Smooth muscle cell (in vitro differentiated cells): ENCODE data around the gene RPS29. TPM values are rescaled to one million over a fixed set of nuclear protein-coding genes. Genes with fewer than 3 reads are reported as not detected.

ENCODE experiments used
- DNase-seq: peaks from one replicate; lab custom pipeline; 2025; ENCODE audit not compliant: unreplicated experiment; lab: John Stamatoyannopoulos, UW
- H2AFZ ChIP-seq: fragments of 200-600 bp; sonication (generic); 2 replicates; pipeline ENCODE4 v1.6.0; 2016; ENCODE audit warnings: antibody characterized with exemption, low read depth, mild to moderate bottlenecking
- H3F3A ChIP-seq: fragments of 200-600 bp; sonication (generic); 2 replicates; pipeline ENCODE4 v1.6.0; 2017; ENCODE audit warnings: antibody characterized with exemption, low read depth
- H3K27ac ChIP-seq: fragments of 200-600 bp; sonication (generic); 2 replicates; pipeline ENCODE4 v1.5.1; 2016; ENCODE audit warnings: low read depth, mild to moderate bottlenecking
- H3K27me3 ChIP-seq: fragments of 200-600 bp; sonication (generic); 2 replicates; pipeline ENCODE4 v1.6.1; 2016; ENCODE audit warnings: low read depth, mild to moderate bottlenecking
- H3K36me3 ChIP-seq: fragments of 200-600 bp; sonication (generic); 2 replicates; pipeline ENCODE4 v1.5.1; 2016; ENCODE audit warnings: low read depth
- H3K4me1 ChIP-seq: fragments of 200-600 bp; sonication (generic); 2 replicates; pipeline ENCODE4 v1.5.1; 2016; ENCODE audit warnings: low read depth
- H3K4me2 ChIP-seq: fragments of 200-600 bp; sonication (generic); 2 replicates; pipeline ENCODE4 v1.6.0; 2016; ENCODE audit warnings: mild to moderate bottlenecking
- H3K4me3 ChIP-seq: fragments of 200-600 bp; sonication (generic); 2 replicates; pipeline ENCODE4 v1.5.1; 2016; ENCODE audit warnings: mild to moderate bottlenecking
- H3K79me2 ChIP-seq: fragments of 200-600 bp; sonication (generic); 2 replicates; pipeline ENCODE4 v1.6.0; 2016; ENCODE audit warnings: low read depth, mild to moderate bottlenecking
- H3K9ac ChIP-seq: fragments of 200-600 bp; sonication (generic); 2 replicates; pipeline ENCODE4 v1.6.0; 2016; ENCODE audit warnings: low read depth
- H3K9me3 ChIP-seq: fragments of 200-600 bp; sonication (generic); replicated peaks from 2 replicates; pipeline ENCODE4 v1.5.1; 2016; ENCODE audit warnings: low read depth
- H4K20me1 ChIP-seq: fragments of 200-600 bp; sonication (generic); 2 replicates; pipeline ENCODE4 v1.6.0; 2016; ENCODE audit warnings: low read depth
- CTCF ChIP-seq: fragments of 200-600 bp; sonication (generic); IDR thresholded peaks from 2 replicates; pipeline ENCODE4 v1.5.1; 2017; ENCODE audit warnings: borderline replicate concordance, mild to moderate bottlenecking, antibody characterized with exemption; ENCODE audit not compliant: insufficient read depth, poor library complexity, severe bottlenecking
- WGBS: methylation state at CpG from one replicate; pipeline ENCODE4 v1.1.7; 2016; ENCODE audit warnings: low lambda C conversion rate; 5-methylcytosine and 5-hydroxymethylcytosine counted together
- polyA plus RNA-seq: library from polyadenylated mRNA; unstranded; fragments of >200 nt; fragmentation: Nextera tagmentation; extraction: Ambion mirVana; gene quantifications from 2 replicates; pipeline ENCODE4 v1.2.1, GENCODE V29; 2016
- total RNA-seq: library from RNA; depleted of rRNA; stranded (reverse); fragments of >200 nt; gene quantifications from 2 replicates; pipeline ENCODE4 v1.2.3, GENCODE V29; 2014

RPS29 gene
- total and polyA plus RNA-seq, 2 experiments from 2014 or later, result 1,151 to 7,688 TPM

- no peaks in the 10 kb centered on the region for H3K9me3 ChIP-seq
- no peak overlapping the region for H3K27ac ChIP-seq
- H3K79me2 ChIP-seq, result no peaks in the 10 kb centered on the region
- H3F3A ChIP-seq, result no peaks in the 10 kb centered on the region
- no peaks in the 10 kb centered on the region for H3K36me3 ChIP-seq
- H3K4me2 ChIP-seq, result no peak overlapping the region
- no peaks in the 10 kb centered on the region for H4K20me1 ChIP-seq
- H2AFZ ChIP-seq, result no peak overlapping the region
- H3K27me3 ChIP-seq, result no peaks in the 10 kb centered on the region
- no peak for TF ChIP-seq CTCF
- no peak overlapping the region for H3K4me3 ChIP-seq
- DNase-seq, result no peak
- H3K9ac ChIP-seq, result no peak overlapping the region
- H3K4me1 ChIP-seq, result peaks cover 11% of the 10 kb centered on the region
Measured at GRCh38 chr14:49553106-49553505, 33.1 kb downstream of the RPS29 start.

GRCh38 chr14:49551569-49551968 lies 34.6 kb downstream of the RPS29 start:
- Histone ChIP-seq H3K4me1 (peaks cover 11% of the 10 kb centered on the region), H3K4me2 (no peak overlapping the region), H3K79me2 (no peaks in the 10 kb centered on the region), H3K4me3 (no peak overlapping the region), H3F3A (no peaks in the 10 kb centered on the region), H3K27me3 (no peaks in the 10 kb centered on the region), H3K27ac (no peak overlapping the region), H3K9me3 (no peaks in the 10 kb centered on the region), H3K36me3 (no peaks in the 10 kb centered on the region), H2AFZ (no peak overlapping the region), H4K20me1 (no peaks in the 10 kb centered on the region), H3K9ac (no peak overlapping the region)
- DNase-seq, result no peak
- WGBS, result 93% methylated on average over 2 of the region's 2 CpGs
- TF ChIP-seq CTCF, result no peak

- peaks cover 11% of the 10 kb centered on the region for H3K4me1 ChIP-seq
- no peak overlapping the region for H3K27ac ChIP-seq
- H4K20me1 ChIP-seq, result no peaks in the 10 kb centered on the region
- H3K27me3 ChIP-seq, result no peaks in the 10 kb centered on the region
- H3K9ac ChIP-seq, result no peak overlapping the region
- H3K36me3 ChIP-seq, result no peaks in the 10 kb centered on the region
- WGBS, result 64% methylated on average over 5 of the region's 5 CpGs
- DNase-seq, result no peak
- H3K4me2 ChIP-seq, result no peak overlapping the region
- H3K9me3 ChIP-seq, result no peaks in the 10 kb centered on the region
- peak; percentile 35 for TF ChIP-seq CTCF
- H2AFZ ChIP-seq, result no peak overlapping the region
- H3K4me3 ChIP-seq, result no peak overlapping the region
- no peaks in the 10 kb centered on the region for H3K79me2 ChIP-seq
- H3F3A ChIP-seq, result no peaks in the 10 kb centered on the region
Measured at GRCh38 chr14:49550286-49551184, 35.6 kb downstream of the RPS29 start.

GRCh38 chr14:49549881-49550280 lies 36.3 kb downstream of the RPS29 start:
- DNase-seq, result no peak
- no peaks in the 10 kb centered on the region for H3K79me2 ChIP-seq
- peaks cover 11% of the 10 kb centered on the region for H3K4me1 ChIP-seq
- H3K9ac ChIP-seq, result no peak overlapping the region
- H3K4me2 ChIP-seq, result no peak overlapping the region
- TF ChIP-seq CTCF, result no peak
- H3K4me3 ChIP-seq, result no peak overlapping the region
- no peak overlapping the region for H3K27ac ChIP-seq
- H3F3A ChIP-seq, result no peaks in the 10 kb centered on the region
- WGBS, result 37% methylated on average over 4 of the region's 4 CpGs
- H2AFZ ChIP-seq, result no peak overlapping the region
- no peaks in the 10 kb centered on the region for H4K20me1 ChIP-seq
- no peaks in the 10 kb centered on the region for H3K27me3 ChIP-seq
- no peaks in the 10 kb centered on the region for H3K9me3 ChIP-seq
- H3K36me3 ChIP-seq, result no peaks in the 10 kb centered on the region
